Measurements from ENCODE around the gene ETDA. TPM values are rescaled to one million over a fixed set of nuclear protein-coding genes. Genes with fewer than 3 reads are reported as not detected.

Gene ETDA
- total RNA-seq, 2 donors from 2014 or later: not detected

DNA sequence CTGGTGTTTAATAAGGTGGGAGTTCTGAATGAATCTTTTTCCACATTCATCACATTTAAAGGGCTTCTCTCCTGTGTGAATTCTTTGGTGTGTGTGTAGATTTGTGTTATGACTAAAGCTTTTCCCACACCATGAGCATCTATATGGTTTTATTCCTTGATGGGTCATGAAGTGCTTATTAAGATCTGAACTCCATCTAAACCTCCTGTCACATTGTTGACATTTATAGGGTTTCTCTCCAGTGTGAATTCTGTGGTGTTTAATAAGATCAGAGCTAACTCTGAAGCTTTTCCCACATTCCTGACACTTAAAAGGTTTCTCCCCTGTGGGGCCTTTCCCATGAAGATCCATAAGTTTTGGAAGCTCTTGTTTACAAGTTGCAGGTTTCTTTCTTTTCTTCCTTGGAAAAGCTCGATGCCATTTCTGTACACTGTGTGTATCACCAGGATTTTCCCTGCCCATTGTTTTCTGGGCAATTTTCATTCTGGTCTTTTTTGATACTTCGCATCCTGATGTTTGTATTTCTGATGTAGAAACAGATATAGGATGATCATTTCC is 35.5 kb downstream of the ETDA start:
- no peak for DNase-seq
- TF ChIP-seq, protein P1, sequence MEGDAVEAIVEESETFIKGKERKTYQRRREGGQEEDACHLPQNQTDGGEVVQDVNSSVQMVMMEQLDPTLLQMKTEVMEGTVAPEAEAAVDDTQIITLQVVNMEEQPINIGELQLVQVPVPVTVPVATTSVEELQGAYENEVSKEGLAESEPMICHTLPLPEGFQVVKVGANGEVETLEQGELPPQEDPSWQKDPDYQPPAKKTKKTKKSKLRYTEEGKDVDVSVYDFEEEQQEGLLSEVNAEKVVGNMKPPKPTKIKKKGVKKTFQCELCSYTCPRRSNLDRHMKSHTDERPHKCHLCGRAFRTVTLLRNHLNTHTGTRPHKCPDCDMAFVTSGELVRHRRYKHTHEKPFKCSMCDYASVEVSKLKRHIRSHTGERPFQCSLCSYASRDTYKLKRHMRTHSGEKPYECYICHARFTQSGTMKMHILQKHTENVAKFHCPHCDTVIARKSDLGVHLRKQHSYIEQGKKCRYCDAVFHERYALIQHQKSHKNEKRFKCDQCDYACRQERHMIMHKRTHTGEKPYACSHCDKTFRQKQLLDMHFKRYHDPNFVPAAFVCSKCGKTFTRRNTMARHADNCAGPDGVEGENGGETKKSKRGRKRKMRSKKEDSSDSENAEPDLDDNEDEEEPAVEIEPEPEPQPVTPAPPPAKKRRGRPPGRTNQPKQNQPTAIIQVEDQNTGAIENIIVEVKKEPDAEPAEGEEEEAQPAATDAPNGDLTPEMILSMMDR (IDR thresholded peaks at IDR 0.05): no peak
- H3K4me3 ChIP-seq: no peak overlapping the region
- H3K27me3 ChIP-seq: no peaks in the 10 kb centered on the region
- H3K36me3 ChIP-seq: no peaks in the 10 kb centered on the region
- no peak overlapping the region for H3K9ac ChIP-seq (ENCODE audit: low read depth in 2 of 2, low read length in 2 of 2)
- no peak overlapping the region for H3K27ac ChIP-seq
- H3K4me1 ChIP-seq: no peaks in the 10 kb centered on the region
- H3K9me3 ChIP-seq: peaks cover 6% of the 10 kb centered on the region
- intact Hi-C loops (cut with DNase I): no loop called here

DNA sequence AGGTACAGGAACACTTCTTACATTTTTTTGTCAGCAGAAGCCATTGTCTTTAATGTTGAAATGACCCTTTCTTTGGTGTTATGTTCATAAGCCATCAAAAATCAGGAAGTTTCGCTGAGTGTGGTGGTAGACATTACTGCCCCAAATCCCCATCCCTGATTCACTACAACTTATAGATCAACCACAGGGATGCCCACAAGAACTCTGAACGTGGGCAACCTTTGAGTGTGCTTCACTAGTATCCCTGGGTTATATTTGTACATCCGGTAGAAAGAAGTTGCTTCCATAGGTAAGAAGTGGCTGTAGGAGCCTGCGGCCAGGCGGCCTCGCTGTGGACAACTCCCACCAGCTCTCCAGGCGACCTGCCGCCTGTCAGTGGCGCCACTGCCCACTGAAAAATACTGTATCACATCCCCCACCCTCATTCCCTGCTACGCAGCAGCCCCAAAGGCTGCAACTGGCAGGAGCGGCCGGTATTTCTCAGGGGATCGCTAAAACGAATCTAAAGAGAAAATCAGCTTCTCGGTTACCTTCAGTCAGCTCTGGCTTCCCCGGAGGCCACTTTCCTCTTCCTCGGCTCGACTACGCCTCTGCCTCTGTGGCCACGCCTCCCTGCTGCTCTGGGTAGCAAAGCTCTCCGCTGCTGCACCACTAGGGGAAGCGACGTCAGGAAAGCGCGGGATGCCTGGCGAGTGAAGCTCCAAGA is 43.5 kb downstream of the ETDA start:
- H3K4me1 ChIP-seq: no peaks in the 10 kb centered on the region
- no peak overlapping the region for H3K27ac ChIP-seq
- H3K4me3 ChIP-seq: no peak overlapping the region
- H3K9me3 ChIP-seq: no peaks in the 10 kb centered on the region
- H3K9ac ChIP-seq (ENCODE audit: low read depth in 2 of 2, low read length in 2 of 2): peak overlapping the region in 1 of 2 donors; percentile 6
- TF ChIP-seq, protein P1 (IDR thresholded peaks at IDR 0.05): no peak
- intact Hi-C loops (cut with DNase I): no loop called here
- H3K36me3 ChIP-seq: no peaks in the 10 kb centered on the region
- H3K27me3 ChIP-seq: no peaks in the 10 kb centered on the region
- DNase-seq: peak; percentile 22

DNA sequence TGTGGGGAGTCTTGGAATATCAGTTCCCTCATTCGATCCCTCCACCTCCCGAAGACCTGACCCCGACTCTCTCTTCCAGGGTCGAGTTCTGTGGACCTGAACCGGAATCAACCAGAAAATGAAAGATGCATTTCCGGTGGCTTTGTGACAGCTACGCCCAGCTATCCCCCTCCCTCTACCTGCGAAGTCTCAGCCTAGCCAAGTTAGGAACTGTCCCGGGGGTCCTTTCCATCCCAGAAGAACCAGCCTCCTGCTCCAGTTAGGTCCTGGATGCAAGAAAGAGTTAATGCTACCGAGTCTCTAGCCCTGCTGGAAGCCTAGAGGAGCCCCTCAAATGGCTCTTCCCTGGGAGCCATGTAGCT is 44.1 kb downstream of the ETDA start:
- TF ChIP-seq, protein P1 (IDR thresholded peaks at IDR 0.05): no peak
- intact Hi-C loops (cut with DNase I): no loop called here
- H3K9ac ChIP-seq (ENCODE audit: low read depth in 2 of 2, low read length in 2 of 2): peak overlapping the region in 1 of 2 donors; percentile 6
- no peaks in the 10 kb centered on the region for H3K36me3 ChIP-seq
- no peak overlapping the region for H3K27ac ChIP-seq
- H3K4me3 ChIP-seq: no peak overlapping the region
- no peaks in the 10 kb centered on the region for H3K9me3 ChIP-seq
- H3K4me1 ChIP-seq: no peaks in the 10 kb centered on the region
- DNase-seq: no peak
- no peaks in the 10 kb centered on the region for H3K27me3 ChIP-seq

DNA sequence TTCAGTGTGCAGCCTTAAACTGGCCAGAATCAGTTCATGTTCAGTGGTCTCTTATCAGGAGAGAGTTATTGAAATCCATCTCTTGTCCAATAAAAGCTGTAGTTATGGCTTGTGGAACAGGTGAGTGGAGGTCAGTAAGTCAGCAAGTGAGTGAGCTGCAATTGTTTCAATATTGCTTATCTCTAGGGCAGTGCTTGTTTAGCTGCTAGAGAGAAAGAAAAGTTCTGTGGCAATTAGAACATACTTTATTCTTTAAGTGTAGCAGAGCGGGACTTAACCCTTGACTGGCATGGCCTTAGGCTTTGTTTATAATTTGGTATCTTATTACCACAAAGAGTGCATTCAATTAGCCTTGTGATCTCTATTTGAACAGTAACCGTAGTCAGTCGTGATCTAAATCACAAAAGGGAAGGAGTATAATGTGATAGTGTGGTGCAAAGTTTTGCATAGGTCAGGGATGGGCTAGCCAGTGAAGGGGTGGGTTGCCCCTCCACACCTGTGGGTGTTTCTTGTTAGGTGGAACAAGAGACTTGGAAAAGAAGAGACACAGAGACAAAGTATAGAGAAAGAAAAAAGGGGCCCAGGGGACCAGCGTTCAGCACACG is 50.5 kb downstream of the ETDA start:
- H3K9me3 ChIP-seq: no peaks in the 10 kb centered on the region
- H3K4me3 ChIP-seq: no peak overlapping the region
- DNase-seq: no peak
- no peaks in the 10 kb centered on the region for H3K27me3 ChIP-seq
- no peak overlapping the region for H3K27ac ChIP-seq
- TF ChIP-seq, protein P1 (IDR thresholded peaks at IDR 0.05): no peak
- H3K36me3 ChIP-seq: no peaks in the 10 kb centered on the region
- intact Hi-C loops (cut with DNase I): no loop called here
- H3K9ac ChIP-seq (ENCODE audit: low read depth in 2 of 2, low read length in 2 of 2): no peak overlapping the region
- no peaks in the 10 kb centered on the region for H3K4me1 ChIP-seq

Other genes starting within 250 kb of the ETDA start
- gene RTL8B, start 229.5 kb upstream of the ETDA start, total RNA-seq: 1 to 10 TPM; 1.6 to 3.8 TPM
- gene RTL8C, start 219.7 kb upstream of the ETDA start, total RNA-seq: 10 to 100 TPM; 44.7 to 55.6 TPM
- 10 to 100 TPM; 37.4 to 38.4 TPM for gene RTL8A, start 199.9 kb upstream of the ETDA start, total RNA-seq
- 1 to 10 TPM in 1 of 2 donors, under 1 TPM in 1; 0.35 to 1.0 TPM for gene SMIM10L2B, start 153.3 kb upstream of the ETDA start, total RNA-seq
- not detected for gene ETDB, start 131.5 kb upstream of the ETDA start, total RNA-seq
- gene CT55, start 80.7 kb upstream of the ETDA start, total RNA-seq: not detected
- not detected for gene ETDC, start 57.4 kb downstream of the ETDA start, total RNA-seq
- 1 to 10 TPM; 6.5 to 7.3 TPM for gene ZNF75D, start 92.0 kb downstream of the ETDA start, total RNA-seq
- gene ZNF449, start 92.7 kb downstream of the ETDA start, total RNA-seq: 1 to 10 TPM; 2.1 to 3.4 TPM
- under 1 TPM; 0.27 to 0.35 TPM for gene SMIM10L2A, start 169.9 kb downstream of the ETDA start, total RNA-seq

Measured in colonic mucosa (tissue), 4 donors.